ENCODE measurements around the gene KRT9.

The KRT9 gene

DNA sequence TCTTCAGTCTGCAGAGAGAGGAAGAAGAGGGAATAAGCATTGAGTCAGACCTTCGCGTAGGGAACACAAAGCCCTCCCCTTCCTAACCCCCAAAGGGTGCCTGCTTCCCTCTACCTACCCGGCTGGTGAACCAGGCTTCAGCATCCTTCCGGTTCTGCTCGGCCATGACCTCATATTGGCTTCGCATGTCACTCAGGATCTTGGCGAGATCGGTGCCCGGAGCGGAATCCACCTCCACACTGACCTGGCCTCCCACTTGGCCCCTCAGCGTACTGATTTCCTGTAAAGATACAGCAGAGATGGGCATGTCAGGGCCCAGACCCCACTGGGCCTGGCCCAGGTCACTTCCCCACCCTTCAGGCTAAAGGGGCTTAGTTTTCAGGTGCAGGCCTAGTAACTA, 47.6 kb downstream of the KRT9 start:
- no peak for DNase-seq

DNA sequence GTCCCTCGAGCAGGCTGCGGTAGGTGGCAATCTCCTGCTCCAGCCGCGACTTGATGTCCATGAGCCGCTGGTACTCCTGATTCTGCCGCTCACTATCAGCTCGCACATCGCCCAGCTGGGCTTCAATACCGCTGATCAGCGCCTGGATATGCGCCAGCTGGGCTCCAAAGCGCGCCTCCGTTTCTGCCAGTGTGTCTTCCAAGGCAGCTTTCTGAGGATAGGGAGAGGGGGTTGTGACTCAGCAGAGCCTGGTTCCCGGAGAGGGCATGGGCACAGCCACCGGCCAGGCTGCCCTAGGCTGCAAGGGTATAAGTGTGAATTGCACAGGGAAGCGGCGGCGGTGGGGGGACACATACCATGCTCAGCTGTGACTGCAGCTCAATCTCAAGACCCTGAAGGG, 48.1 kb downstream of the KRT9 start:
- DNase-seq = no peak

DNA sequence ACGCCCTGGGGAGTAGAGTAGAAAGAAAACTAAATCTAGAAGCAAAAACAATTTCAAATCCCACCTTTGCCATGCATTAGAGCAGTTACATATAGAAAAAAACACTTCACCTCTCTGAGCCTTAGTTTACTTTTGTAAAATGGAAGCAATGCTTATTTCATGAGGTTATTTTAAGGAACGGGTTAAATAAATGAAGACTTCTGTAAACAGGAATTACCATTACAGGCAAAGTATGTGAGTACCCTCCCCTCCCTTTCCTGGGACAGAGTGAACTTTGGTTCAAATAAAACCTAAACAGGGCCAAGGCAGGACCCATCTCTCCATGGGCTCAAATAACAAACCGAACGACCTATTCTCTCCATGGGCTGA, 48.6 kb downstream of the KRT9 start:
- no peak for DNase-seq

DNA sequence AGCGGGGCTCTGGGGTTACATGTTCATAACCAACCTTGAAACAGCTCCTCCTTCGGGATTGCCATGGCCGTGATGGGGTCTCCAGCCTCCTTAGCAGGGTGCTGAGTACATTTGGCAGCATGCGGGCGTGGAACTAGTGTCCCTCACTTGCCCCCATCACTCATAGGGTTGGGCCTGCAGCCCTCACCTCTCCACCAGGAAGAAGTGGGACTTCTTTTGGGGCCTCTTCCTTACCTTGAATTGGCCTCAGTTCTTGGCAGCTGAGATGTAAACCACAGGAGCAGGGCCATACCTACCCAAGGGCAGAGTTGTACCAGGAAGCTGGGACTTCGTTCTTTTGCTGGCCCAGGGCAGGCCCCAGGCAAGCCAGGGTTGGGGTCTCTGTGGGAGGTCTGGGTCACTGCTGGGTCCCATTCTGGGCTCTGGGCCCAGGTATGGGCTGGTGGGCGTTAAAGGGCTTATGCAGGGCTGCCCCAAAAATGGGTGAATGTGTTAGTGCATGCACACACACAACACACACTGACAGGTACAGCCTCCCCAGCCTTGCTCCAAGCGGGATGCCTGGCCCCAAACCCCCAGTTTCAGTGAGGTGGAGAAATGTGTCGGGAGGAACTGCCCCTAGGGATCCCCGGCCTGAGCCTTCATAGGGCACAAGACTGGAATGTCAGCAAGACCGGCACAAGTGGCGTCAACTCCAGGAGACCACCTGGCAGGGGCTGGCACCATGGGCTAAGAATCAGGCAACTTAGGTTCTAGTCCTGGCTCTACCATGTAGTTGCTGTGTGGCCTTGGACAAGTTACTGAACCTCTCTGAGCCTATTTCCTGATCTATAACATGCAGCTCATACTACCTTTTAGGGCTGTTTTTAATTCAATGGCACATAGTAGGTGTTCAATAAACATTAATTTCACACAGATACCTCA, 49.3 kb downstream of the KRT9 start:
- DNase-seq = no peak

DNA sequence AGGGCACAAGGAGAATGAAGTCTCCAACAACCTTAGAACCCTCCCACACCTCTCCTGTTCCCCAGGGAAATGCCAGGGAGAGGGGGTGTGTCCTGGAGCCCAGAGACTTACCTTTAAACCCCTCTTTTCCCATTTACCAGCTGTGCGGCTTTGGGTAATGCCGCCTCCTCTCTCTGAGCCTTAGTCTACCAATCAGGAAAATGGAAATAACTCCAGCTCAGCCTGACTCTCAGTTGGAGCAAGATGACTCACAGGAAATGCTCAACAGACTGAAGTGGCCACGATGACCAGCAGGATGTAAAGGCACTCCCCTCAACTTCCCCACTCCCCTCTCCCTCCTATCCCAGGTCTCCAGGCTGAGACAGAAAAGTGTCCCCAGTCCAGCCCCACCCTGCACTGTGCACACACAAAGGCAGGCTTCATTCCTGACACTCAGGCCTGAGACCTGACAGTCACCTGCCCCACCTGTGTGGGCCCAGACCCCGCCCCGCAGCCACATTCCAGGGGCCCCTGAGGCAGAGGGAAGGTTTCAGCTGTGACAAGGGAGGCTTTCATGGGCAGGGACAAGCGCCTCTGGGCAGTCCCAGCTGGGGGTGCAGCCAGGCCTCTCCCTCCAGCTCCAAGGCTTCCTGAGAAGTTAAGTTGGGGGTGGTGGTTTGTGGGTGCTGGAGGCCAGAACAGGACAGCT, 50.1 kb downstream of the KRT9 start:
- DNase-seq = no peak

DNA sequence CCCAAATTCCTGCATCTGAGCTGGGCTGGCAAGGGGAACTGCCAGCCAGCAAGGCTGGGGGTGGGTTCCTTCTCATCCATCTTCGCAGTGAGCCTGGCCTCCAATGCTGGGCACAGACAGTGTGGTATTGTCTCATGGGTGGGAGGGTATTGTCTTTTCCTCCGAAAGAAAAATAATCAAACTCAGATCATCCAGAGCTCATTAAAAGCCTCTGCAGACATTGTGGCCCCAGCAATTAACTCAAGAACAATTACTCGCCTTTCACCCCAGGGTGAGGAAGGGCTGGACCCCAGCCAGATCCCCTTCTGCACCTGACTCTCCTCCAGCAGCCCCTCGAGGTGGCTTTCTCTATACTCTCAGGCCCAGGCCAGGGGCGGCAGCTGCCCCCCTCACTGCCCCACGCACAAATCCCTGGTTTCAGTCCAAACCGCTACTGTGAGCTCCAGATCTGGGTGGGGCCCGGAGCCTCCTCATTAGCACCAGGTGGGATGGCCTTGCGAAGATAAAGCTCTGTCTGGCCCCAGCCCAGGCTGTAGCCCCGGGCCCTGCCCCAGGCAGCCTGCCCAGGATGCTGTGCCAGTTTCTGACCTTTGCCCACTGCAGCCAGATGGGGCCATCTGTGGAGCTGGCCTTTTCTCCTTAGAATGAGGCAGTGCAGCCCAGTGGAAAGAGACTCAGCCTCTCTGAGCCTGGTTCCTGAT, 50.9 kb downstream of the KRT9 start:
- no peak for DNase-seq

DNA sequence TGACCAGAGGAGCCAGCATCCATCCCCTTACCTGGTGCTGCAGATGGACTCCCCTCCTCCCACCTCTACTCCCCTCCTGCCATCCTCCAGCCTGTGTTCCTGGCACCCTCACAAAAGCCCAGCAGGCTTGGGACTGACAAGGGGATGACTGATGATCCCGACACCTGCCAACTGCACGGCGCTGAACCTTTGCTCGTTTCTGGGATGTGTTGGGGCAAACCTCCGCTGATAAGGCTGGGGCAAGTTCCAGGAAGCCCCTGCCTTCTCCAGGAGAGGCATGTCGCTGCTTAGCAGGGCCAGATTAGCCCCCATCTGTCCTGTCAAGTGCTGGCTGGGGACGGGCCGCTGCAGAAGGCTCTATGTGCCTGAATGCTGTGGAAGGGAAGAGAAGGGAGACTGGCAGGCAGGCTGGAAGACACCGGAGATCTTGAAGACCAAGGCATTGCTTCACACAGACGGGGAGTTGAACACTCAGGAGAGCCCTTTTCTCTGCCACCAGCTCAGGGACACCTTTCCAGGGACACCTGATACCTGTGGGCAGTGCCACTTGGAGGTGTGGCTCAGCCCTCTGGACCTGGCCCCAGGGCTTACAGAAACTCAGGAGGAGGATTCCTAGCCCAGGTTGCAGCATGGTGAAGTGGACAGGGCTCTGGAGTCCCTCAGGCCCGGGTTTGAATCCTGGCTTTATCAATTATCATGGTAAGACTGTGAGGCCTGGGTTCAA, 52.2 kb downstream of the KRT9 start:
- no peak for DNase-seq

DNA sequence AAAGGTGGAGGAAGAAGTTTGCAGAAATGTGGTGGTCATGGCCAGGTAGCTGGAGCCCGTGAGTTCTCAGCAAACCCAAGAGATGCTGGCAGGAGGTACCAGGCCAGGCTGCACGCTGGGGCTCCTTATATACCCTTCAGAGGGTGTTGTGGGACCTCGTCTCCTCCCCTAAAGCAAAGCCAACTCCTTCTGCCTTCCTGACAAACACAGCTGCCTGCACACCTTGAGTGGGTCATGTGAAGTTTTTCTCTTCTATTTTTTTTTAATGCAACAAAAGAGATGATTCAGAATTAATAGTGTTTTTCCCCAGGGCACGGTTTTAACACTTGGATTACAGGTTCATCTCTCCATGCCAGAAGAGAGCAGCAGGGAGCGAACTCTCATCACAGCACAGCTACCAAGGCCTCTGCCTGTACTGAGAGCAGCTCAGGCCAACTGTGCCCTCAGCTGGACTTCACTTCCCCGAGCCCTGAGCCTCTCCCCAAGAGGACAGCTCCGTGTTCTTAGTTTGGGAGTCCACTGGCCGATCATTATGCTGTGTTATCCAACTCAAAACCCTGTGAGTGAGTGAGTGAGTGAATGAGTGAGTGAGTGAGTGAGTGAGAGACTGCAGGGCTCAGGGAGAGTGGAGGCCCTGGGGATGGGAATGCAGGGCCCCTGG, 52.9 kb downstream of the KRT9 start, which contains the start of gene KRT15:
Gene KRT15 (minus strand): TSS at position 102 of the 661 bp plus-strand sequence. CDS start 63 bp downstream, at position 39.
- no peak for DNase-seq

DNA sequence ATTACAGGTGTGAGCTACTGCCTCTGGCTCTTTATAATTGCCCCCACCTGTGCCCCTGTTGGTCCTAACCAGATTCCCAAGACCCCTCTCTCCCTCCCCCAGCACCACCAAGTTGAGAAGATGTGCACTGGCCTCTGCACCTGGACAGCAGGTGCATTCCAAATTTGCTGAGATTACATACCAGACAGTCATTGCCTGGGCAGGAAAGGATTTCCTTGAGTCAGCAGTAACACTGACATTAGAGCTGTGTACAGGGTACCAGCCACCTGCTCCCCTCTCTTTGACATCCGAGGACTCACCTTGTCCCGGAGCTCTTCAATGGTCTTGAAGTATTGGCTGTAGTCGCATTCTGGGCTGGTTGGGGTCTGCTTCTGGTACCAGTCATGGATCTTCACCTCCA, 53.8 kb downstream of the KRT9 start:
- DNase-seq = no peak

DNA sequence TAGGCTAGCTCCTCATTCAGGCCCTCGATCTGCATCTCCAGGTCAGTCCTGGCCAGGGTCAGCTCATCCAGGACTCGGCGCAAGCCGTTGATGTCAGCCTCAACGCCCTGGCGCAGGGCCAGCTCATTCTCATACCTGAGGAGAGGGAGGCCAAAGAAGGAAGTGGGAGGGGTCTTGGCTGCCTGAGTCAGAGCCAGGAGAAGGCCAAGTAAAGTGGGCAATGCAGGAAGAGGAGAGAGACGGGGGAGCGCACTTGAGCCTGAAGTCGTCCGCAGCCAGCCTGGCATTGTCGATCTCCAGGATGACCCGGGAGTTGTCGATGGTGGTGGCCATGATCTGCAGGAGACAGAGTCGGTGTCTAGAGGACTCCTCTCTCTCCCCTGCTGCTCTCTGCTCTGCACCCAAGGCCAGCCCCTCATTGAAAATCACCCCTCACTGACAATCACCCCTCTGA, 55.0 kb downstream of the KRT9 start:
- DNase-seq = no peak

DNA sequence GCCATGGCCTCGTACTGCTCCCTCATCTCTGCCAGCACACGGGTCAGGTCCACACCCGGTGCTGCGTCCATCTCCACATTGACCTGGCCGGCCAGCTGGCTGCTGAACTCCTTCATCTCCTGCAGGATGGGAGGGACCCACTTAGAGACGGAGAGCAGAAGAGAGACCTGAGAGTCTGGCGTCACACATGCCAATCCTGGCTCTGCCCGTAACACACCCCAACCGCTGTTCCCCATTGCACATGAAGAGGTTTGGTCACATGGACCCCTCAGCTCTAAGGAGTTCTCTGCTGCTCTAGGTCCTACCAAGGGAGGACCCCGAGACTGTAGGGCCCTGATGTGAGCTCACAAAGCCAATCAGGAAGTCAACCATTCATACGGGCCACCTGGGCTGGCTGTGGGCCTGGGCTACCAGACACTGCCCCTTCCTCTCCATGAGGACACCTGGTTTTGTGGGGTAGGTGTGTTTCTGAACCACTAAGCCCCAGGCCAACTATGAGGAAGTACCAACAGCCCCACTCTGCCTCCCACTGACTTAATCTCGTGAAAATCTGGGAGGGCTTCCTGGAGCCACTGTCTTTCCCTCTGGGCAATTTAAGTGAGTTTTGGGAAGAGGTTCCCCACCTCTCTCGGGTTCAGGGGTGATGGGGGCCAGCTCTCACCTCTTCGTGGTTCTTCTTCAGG, 55.6 kb downstream of the KRT9 start:
- no peak for DNase-seq

Measured in stimulated activated CD8-positive, alpha-beta memory T cell treated with anti-CD3 and anti-CD28 coated beads, Interleukin-4, amount 100 ng/mL, for 48 hours (primary cell).